Measurements from ENCODE around the gene NDUFS6.

- TF ChIP-seq CTCF (IDR thresholded peaks at IDR 0.05): no peak
- no peak for TF ChIP-seq EP300 (IDR thresholded peaks at IDR 0.05)
- TF ChIP-seq POLR2A (IDR thresholded peaks at IDR 0.05): no peak
Measured at GRCh38 chr5:1827886-1828397, 26.7 kb downstream of the NDUFS6 start.
